Keratinocyte (primary cell): ENCODE results near the gene USP48. TPM values are rescaled to one million over a fixed set of nuclear protein-coding genes. Genes with fewer than 3 reads are reported as not detected.

Source experiments
- DNase-seq: peaks from one replicate; pipeline ENCODE4 v3.0.0-alpha.2; 2011; ENCODE audit warnings: low read depth, missing footprints, low spot score
- FAIRE-seq: peaks from 2 replicates; lab custom pipeline; 2011; peaks lifted over from hg19 to GRCh38; lab: Jason Lieb, UNC
- H2AFZ ChIP-seq: 2 replicates; pipeline ENCODE4 v1.6.0; 2012; ENCODE audit warnings: low read length, control low read depth, inconsistent platforms; ENCODE audit not compliant: control insufficient read depth
- H3K27ac ChIP-seq: 2 replicates; pipeline ENCODE4 v1.5.1; 2011; ENCODE audit warnings: low read length; ENCODE audit not compliant: control insufficient read depth, insufficient read depth
- H3K27me3 ChIP-seq: 3 replicates; pipeline ENCODE4 v1.6.0; 2011; ENCODE audit warnings: low read length; ENCODE audit not compliant: control insufficient read depth, insufficient read depth; ENCODE audit errors: extremely low read depth
- H3K36me3 ChIP-seq, 2 experiments: 2 replicates in 1 of 2; 3 replicates in 1 of 2; pipeline ENCODE4 v1.5.1; 2011; ENCODE audit warnings: low read length in 2 of 2, mild to moderate bottlenecking in 1 of 2; ENCODE audit not compliant: control insufficient read depth in 2 of 2, insufficient read depth in 2 of 2; ENCODE audit errors: extremely low read depth in 1 of 2
- H3K4me1 ChIP-seq: 3 replicates; pipeline ENCODE4 v1.5.1; 2011; ENCODE audit warnings: low read length; ENCODE audit not compliant: control insufficient read depth, insufficient read depth; ENCODE audit errors: extremely low read depth
- H3K4me2 ChIP-seq: 3 replicates; pipeline ENCODE4 v1.6.0; 2011; ENCODE audit warnings: low read depth, low read length; ENCODE audit not compliant: control insufficient read depth, insufficient read depth; ENCODE audit errors: extremely low read depth
- H3K4me3 ChIP-seq, 3 experiments: fragments of 200-600 bp in 1 of 3; sonication (generic) in 1 of 3; 2 replicates in 2 of 3; 3 replicates in 1 of 3; pipeline ENCODE4 v1.5.1; 2011 to 2016; ENCODE audit warnings: low read length in 3 of 3, mild to moderate bottlenecking in 3 of 3, control low read depth in 2 of 3, inconsistent platforms in 1 of 3, low read depth in 1 of 3, mixed read lengths in 1 of 3, mixed run types in 1 of 3, moderate library complexity in 1 of 3; ENCODE audit not compliant: control insufficient read depth in 2 of 3, insufficient read depth in 2 of 3; ENCODE audit errors: extremely low read depth in 1 of 3
- H3K79me2 ChIP-seq: 2 replicates; pipeline ENCODE4 v1.6.0; 2012; ENCODE audit warnings: low read length; ENCODE audit not compliant: control insufficient read depth, insufficient read depth
- H3K9ac ChIP-seq: 3 replicates; pipeline ENCODE4 v1.6.0; 2011; ENCODE audit warnings: low read length; ENCODE audit not compliant: control insufficient read depth, insufficient read depth; ENCODE audit errors: extremely low read depth
- H3K9me1 ChIP-seq: 3 replicates; pipeline ENCODE4 v1.6.0; 2011; ENCODE audit warnings: low read length; ENCODE audit not compliant: control insufficient read depth, insufficient read depth; ENCODE audit errors: extremely low read depth
- H3K9me3 ChIP-seq: 2 replicates; pipeline ENCODE4 v1.5.1; 2012; ENCODE audit warnings: low read depth, low read length; ENCODE audit not compliant: control insufficient read depth
- H4K20me1 ChIP-seq: 3 replicates; pipeline ENCODE4 v1.6.0; 2011; ENCODE audit warnings: low read length; ENCODE audit not compliant: control insufficient read depth, insufficient read depth; ENCODE audit errors: extremely low read depth
- EZH2 ChIP-seq: IDR thresholded peaks from one replicate; pipeline ENCODE4 v1.6.1; 2012; ENCODE audit warnings: inconsistent platforms, mild to moderate bottlenecking, low read length, moderate library complexity
- dilution Hi-C: fragments of 300-500 bp; cut with MboI; formaldehyde crosslinking; loops from one replicate; pipeline ENCODE4 v1.7.0; 2020; ENCODE audit warnings: low sequenced_read_pairs; ENCODE audit not compliant: extremely low pct_ligation_motif_present
- polyA plus RNA-seq, 5 experiments: library from polyadenylated mRNA; depleted of rRNA in 3 of 5; stranded (reverse) in 3 of 5; stranded (forward) in 1 of 5; unstranded in 1 of 5; fragments of >200 nt; gene quantifications; 1 replicate in 1 of 5; 2 replicates in 3 of 5; 3 replicates in 1 of 5; pipeline versions ENCODE4 v1.2.1 to v1.2.3, GENCODE V29; 2011 to 2012; ENCODE audit warnings: missing spikeins in 2 of 5, low read depth in 1 of 5, low replicate concordance in 1 of 5
- TF ChIP-seq, protein P1 (sequence below), 3 experiments: IDR thresholded peaks in 1 of 3; conservative IDR thresholded peaks in 1 of 3; optimal IDR thresholded peaks in 1 of 3; 2 replicates in 2 of 3; 3 replicates in 1 of 3; pipeline versions ENCODE3 to v1.5.1; 2011; ENCODE audit warnings: low read length in 3 of 3, mild to moderate bottlenecking in 3 of 3, moderate library complexity in 2 of 3, control low read depth in 1 of 3, inconsistent platforms in 1 of 3; ENCODE audit not compliant: insufficient read depth in 2 of 3; ENCODE audit errors: extremely low read depth in 1 of 3

USP48 gene
- polyA plus RNA-seq, 1 donor (not counting 4 experiments of a cell fraction or from before 2014, with no cell fraction given): 33.0 TPM

DNA sequence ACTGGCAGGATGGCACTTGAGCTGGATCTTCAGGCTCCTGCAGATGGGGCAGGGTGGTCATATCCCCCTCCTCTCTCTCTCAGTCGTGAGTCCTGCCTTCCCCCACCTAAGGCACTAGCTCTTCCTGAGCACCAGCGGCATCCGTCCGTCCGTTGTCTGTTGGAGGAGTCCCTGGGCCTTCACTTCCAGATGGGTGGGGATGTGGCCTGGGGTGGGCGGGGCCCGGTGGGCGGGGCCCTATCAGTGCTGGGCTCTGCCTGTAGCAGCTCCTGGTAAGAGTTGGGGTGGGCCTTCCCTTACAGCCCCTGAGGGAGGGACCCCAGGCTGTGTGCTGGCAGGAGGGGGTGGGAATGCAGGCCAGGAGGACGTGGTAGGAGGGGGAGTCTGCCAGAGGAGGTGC is 39.4 kb upstream of the USP48 start:
- no peak overlapping the region for H3K4me2 ChIP-seq
- FAIRE-seq (no peak), DNase-seq (no peak)
- no peaks in the 10 kb centered on the region for H3K4me1 ChIP-seq
- H3K27ac ChIP-seq: no peak overlapping the region
- no peaks in the 10 kb centered on the region for H3K27me3 ChIP-seq
- no peaks in the 10 kb centered on the region for H3K9me3 ChIP-seq
- H2AFZ ChIP-seq: no peak overlapping the region
- no peak overlapping the region for H3K4me3 ChIP-seq
- no peak overlapping the region for H3K9ac ChIP-seq
- H3K9me1 ChIP-seq: no peaks in the 10 kb centered on the region
- no peaks in the 10 kb centered on the region for H4K20me1 ChIP-seq
- peaks cover 9 to 30% of the 10 kb centered on the region in 2 experiments for H3K36me3 ChIP-seq
- dilution Hi-C loops: no loop called here
- H3K79me2 ChIP-seq: no peaks in the 10 kb centered on the region
- TF ChIP-seq, protein P1, sequence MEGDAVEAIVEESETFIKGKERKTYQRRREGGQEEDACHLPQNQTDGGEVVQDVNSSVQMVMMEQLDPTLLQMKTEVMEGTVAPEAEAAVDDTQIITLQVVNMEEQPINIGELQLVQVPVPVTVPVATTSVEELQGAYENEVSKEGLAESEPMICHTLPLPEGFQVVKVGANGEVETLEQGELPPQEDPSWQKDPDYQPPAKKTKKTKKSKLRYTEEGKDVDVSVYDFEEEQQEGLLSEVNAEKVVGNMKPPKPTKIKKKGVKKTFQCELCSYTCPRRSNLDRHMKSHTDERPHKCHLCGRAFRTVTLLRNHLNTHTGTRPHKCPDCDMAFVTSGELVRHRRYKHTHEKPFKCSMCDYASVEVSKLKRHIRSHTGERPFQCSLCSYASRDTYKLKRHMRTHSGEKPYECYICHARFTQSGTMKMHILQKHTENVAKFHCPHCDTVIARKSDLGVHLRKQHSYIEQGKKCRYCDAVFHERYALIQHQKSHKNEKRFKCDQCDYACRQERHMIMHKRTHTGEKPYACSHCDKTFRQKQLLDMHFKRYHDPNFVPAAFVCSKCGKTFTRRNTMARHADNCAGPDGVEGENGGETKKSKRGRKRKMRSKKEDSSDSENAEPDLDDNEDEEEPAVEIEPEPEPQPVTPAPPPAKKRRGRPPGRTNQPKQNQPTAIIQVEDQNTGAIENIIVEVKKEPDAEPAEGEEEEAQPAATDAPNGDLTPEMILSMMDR (optimal IDR thresholded peaks at IDR 0.05 in 1 of 3, IDR thresholded peaks at IDR 0.05 in 1 of 3, conservative IDR thresholded peaks at IDR 0.05 in 1 of 3; ENCODE audit: extremely low read depth in 1 of 3, insufficient read depth in 2 of 3, low read length in 3 of 3): no peak
- TF ChIP-seq EZH2: no peak

DNA sequence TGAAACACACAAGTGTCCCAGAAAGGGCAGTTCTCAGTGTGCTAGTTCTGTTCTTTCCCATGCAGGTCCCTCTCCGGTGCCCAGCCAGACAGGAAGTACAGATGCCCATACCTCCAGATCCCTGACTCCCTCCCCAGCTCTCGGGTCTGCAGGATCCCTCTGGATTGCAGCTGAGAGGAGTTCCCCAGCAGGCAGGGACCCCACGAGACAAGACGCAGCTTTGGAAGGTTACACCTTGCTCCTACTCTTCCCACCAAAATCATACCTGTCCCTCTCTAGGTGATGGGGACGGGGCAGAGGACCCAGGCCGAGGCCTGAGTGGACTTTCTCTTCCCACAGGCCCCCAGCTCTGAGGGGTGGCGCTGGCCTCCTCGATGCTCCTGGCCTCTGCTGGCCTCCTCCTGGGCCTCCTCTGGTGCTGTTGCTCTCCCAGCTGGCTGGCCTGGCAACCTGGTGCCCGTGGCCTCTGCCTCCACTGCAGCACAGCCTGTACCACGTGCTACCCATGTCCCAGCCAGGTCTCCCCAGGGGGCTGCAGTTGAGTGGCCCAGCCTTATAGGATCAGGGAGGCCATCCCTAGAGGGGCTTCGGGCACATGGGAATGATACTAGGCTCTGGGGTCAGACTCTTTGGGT is 38.6 kb upstream of the USP48 start:
- Histone ChIP-seq H3K79me2 (no peaks in the 10 kb centered on the region), H3K4me1 (no peaks in the 10 kb centered on the region), H3K9ac (no peak overlapping the region), H2AFZ (no peak overlapping the region), H3K9me3 (no peaks in the 10 kb centered on the region), H3K4me3 (no peak overlapping the region), H3K4me2 (no peak overlapping the region), H3K36me3 (peaks cover 9 to 28% of the 10 kb centered on the region in 2 experiments), H3K27me3 (no peaks in the 10 kb centered on the region), H3K27ac (no peak overlapping the region), H4K20me1 (no peaks in the 10 kb centered on the region), H3K9me1 (no peaks in the 10 kb centered on the region)
- FAIRE-seq: no peak
- dilution Hi-C loops: no loop called here
- no peak for DNase-seq
- TF ChIP-seq, protein P1 (optimal IDR thresholded peaks at IDR 0.05 in 1 of 3, IDR thresholded peaks at IDR 0.05 in 1 of 3, conservative IDR thresholded peaks at IDR 0.05 in 1 of 3; ENCODE audit: extremely low read depth in 1 of 3, insufficient read depth in 2 of 3, low read length in 3 of 3): no peak
- TF ChIP-seq EZH2: no peak
